Stimulated activated naive CD8-positive, alpha-beta T cell treated with anti-CD3 and anti-CD28 coated beads, Interleukin-15, amount 100 ng/mL, for 72 hours (primary cell): Measurements from ENCODE around the gene TFDP1.
"Not testable (repeated sequence)": the region's sequence is repeated elsewhere in the genome, so short reads cannot be mapped to it uniquely, and the experiment has no call there.

Source experiments
- ATAC-seq: fragments of 150-1000 bp; cut with Tn5 transposase; 2 replicates; pipeline ENCODE4 v1.10.0; 2021; ENCODE audit warnings: mild to moderate bottlenecking, moderate library complexity
- DNase-seq, 2 donors: peaks; one replicate each; pipeline ENCODE4 v3.0.0; 2021 to 2022
- H3K27ac Mint-ChIP-seq, 2 donors: one replicate each; pipeline ENCODE4 v1.8.0; 2022; ENCODE audit warnings: mild to moderate bottlenecking in 2 of 2, mixed read lengths in 2 of 2, moderate library complexity in 2 of 2
- H3K27me3 Mint-ChIP-seq: one replicate; pipeline ENCODE4 v1.8.0; 2022; ENCODE audit warnings: mixed read lengths
- H3K4me1 Mint-ChIP-seq: one replicate; pipeline ENCODE4 v1.8.0; 2022; ENCODE audit warnings: mild to moderate bottlenecking, mixed read lengths
- H3K4me3 Mint-ChIP-seq, 2 donors: one replicate each; pipeline ENCODE4 v1.8.0; 2022; ENCODE audit warnings: mild to moderate bottlenecking in 2 of 2, mixed read lengths in 2 of 2, moderate library complexity in 1 of 2
- H3K9me3 Mint-ChIP-seq, 2 donors: one replicate each; pipeline ENCODE4 v1.8.0; 2022; ENCODE audit warnings: mixed read lengths in 2 of 2

The TFDP1 gene

GRCh38 chr13:113610266-113610665 lies 25.7 kb downstream of the TFDP1 start:
- Mint-ChIP-seq H3K27me3 (no peaks in the 10 kb centered on the region), H3K4me1 (peaks cover 12% of the 10 kb centered on the region), H3K9me3 (no peaks in the 10 kb centered on the region), H3K4me3 (no peak overlapping the region), H3K27ac (no peak overlapping the region)
- DNase-seq: no peak
- ATAC-seq: no peak

- Mint-ChIP-seq H3K9me3 (no peaks in the 10 kb centered on the region), H3K27me3 (no peaks in the 10 kb centered on the region), H3K27ac (no peak overlapping the region), H3K4me3 (no peak overlapping the region), H3K4me1 (no peaks in the 10 kb centered on the region)
- DNase-seq (no peak), ATAC-seq (peak; percentile 18)
Measured at GRCh38 chr13:113611996-113612395, 27.4 kb downstream of the TFDP1 start.

GRCh38 chr13:113612607-113613006 lies 28.1 kb downstream of the TFDP1 start:
- no peaks in the 10 kb centered on the region for H3K9me3 Mint-ChIP-seq
- no peak overlapping the region for H3K27ac Mint-ChIP-seq

GRCh38 chr13:113613789-113614379 lies 29.3 kb downstream of the TFDP1 start:
- no peak for DNase-seq
- Mint-ChIP-seq H3K9me3 (no peaks in the 10 kb centered on the region), H3K27me3 (no peaks in the 10 kb centered on the region), H3K4me1 (peaks cover 5% of the 10 kb centered on the region), H3K27ac (no peak overlapping the region), H3K4me3 (no peak overlapping the region)
- no peak for ATAC-seq

More at GRCh38 chr13:113612607-113613006, 28.1 kb downstream of the TFDP1 start:
- H3K4me3 Mint-ChIP-seq: no peak overlapping the region
- no peaks in the 10 kb centered on the region for H3K4me1 Mint-ChIP-seq
- DNase-seq (no peak), ATAC-seq (no peak)
- no peaks in the 10 kb centered on the region for H3K27me3 Mint-ChIP-seq

GRCh38 chr13:113616281-113616906 lies 31.8 kb downstream of the TFDP1 start:
- H3K27me3 Mint-ChIP-seq: no peaks in the 10 kb centered on the region
- H3K4me3 Mint-ChIP-seq: no peak overlapping the region
- H3K4me1 Mint-ChIP-seq: peaks cover 6% of the 10 kb centered on the region
- no peaks in the 10 kb centered on the region for H3K9me3 Mint-ChIP-seq
- DNase-seq: no peak
- H3K27ac Mint-ChIP-seq: no peak overlapping the region
- ATAC-seq: no peak

GRCh38 chr13:113616991-113617749 lies 32.6 kb downstream of the TFDP1 start:
- H3K27ac Mint-ChIP-seq: no peak overlapping the region
- no peak for ATAC-seq
- H3K4me3 Mint-ChIP-seq: no peak overlapping the region

GRCh38 chr13:113617961-113618360 lies 33.4 kb downstream of the TFDP1 start:
- no peaks in the 10 kb centered on the region for H3K27me3 Mint-ChIP-seq
- H3K4me1 Mint-ChIP-seq: peaks cover 6% of the 10 kb centered on the region
- H3K27ac Mint-ChIP-seq: no peak overlapping the region
- no peak overlapping the region for H3K4me3 Mint-ChIP-seq
- ATAC-seq (no peak), DNase-seq (no peak)
- H3K9me3 Mint-ChIP-seq: no peaks in the 10 kb centered on the region

More at GRCh38 chr13:113616991-113617749, 32.6 kb downstream of the TFDP1 start:
- no peaks in the 10 kb centered on the region for H3K9me3 Mint-ChIP-seq
- H3K4me1 Mint-ChIP-seq: peaks cover 6% of the 10 kb centered on the region
- no peaks in the 10 kb centered on the region for H3K27me3 Mint-ChIP-seq
- no peak for DNase-seq

GRCh38 chr13:113618455-113618854 lies 33.9 kb downstream of the TFDP1 start:
- no peak overlapping the region for H3K27ac Mint-ChIP-seq
- no peak overlapping the region for H3K4me3 Mint-ChIP-seq
- no peaks in the 10 kb centered on the region for H3K9me3 Mint-ChIP-seq
- no peaks in the 10 kb centered on the region for H3K27me3 Mint-ChIP-seq
- ATAC-seq (no peak), DNase-seq (no peak)
- peaks cover 6% of the 10 kb centered on the region for H3K4me1 Mint-ChIP-seq

GRCh38 chr13:113620036-113620796 lies 35.7 kb downstream of the TFDP1 start:
- DNase-seq: no peak
- peaks cover 0 to 7% of the 10 kb centered on the region in 2 donors for H3K9me3 Mint-ChIP-seq
- no peak overlapping the region for H3K27ac Mint-ChIP-seq

GRCh38 chr13:113621046-113621445 lies 36.5 kb downstream of the TFDP1 start:
- Mint-ChIP-seq H3K4me1 (peaks cover 6% of the 10 kb centered on the region), H3K27ac (peak overlapping the region in 1 of 2 donors; percentile 63)

More at GRCh38 chr13:113620036-113620796, 35.7 kb downstream of the TFDP1 start:
- ATAC-seq: no peak
- H3K4me3 Mint-ChIP-seq: no peak overlapping the region
- peaks cover 6% of the 10 kb centered on the region for H3K4me1 Mint-ChIP-seq
- H3K27me3 Mint-ChIP-seq: no peaks in the 10 kb centered on the region

GRCh38 chr13:113621498-113621897 lies 36.9 kb downstream of the TFDP1 start:
- H3K4me3 Mint-ChIP-seq, H3K4me1 Mint-ChIP-seq, DNase-seq, H3K27me3 Mint-ChIP-seq, ATAC-seq, H3K9me3 Mint-ChIP-seq: not testable (repeated sequence)
- H3K27ac Mint-ChIP-seq: peak overlapping the region in 1 of 2 donors; percentile 89

More at GRCh38 chr13:113621046-113621445, 36.5 kb downstream of the TFDP1 start:
- no peak for DNase-seq
- peaks cover 0 to 7% of the 10 kb centered on the region in 2 donors for H3K9me3 Mint-ChIP-seq
- H3K4me3 Mint-ChIP-seq: no peak overlapping the region
- H3K27me3 Mint-ChIP-seq: no peaks in the 10 kb centered on the region
- ATAC-seq: no peak

- Mint-ChIP-seq H3K4me1 (peaks cover 10% of the 10 kb centered on the region), H3K27ac (peak overlapping the region in 1 of 2 donors; percentile 75)
- not testable (repeated sequence) for H3K27me3 Mint-ChIP-seq, ATAC-seq, H3K4me3 Mint-ChIP-seq, H3K9me3 Mint-ChIP-seq, DNase-seq
Measured at GRCh38 chr13:113621986-113622550, 37.5 kb downstream of the TFDP1 start.

- H3K4me1 Mint-ChIP-seq: peaks cover 10% of the 10 kb centered on the region
- no peak for DNase-seq
- ATAC-seq: no peak
- no peak overlapping the region for H3K4me3 Mint-ChIP-seq
- peaks cover 0 to 7% of the 10 kb centered on the region in 2 donors for H3K9me3 Mint-ChIP-seq
- H3K27ac Mint-ChIP-seq: no peak overlapping the region
- H3K27me3 Mint-ChIP-seq: no peaks in the 10 kb centered on the region
Measured at GRCh38 chr13:113622791-113623490, 38.4 kb downstream of the TFDP1 start.

GRCh38 chr13:113623491-113624234 lies 39.1 kb downstream of the TFDP1 start:
- Mint-ChIP-seq H3K27me3 (no peaks in the 10 kb centered on the region), H3K4me1 (peaks cover 12% of the 10 kb centered on the region), H3K27ac (no peak overlapping the region), H3K9me3 (peaks cover 0 to 7% of the 10 kb centered on the region in 2 donors), H3K4me3 (no peak overlapping the region)
- ATAC-seq (no peak), DNase-seq (no peak)
